Measurements from ENCODE around the gene ATG13. TPM values are rescaled to one million over a fixed set of nuclear protein-coding genes. Genes with fewer than 3 reads are reported as not detected.

ATG13 gene
- total RNA-seq, 2 experiments from 2014 or later, result 95.7 to 102 TPM

- peaks cover 71% of the 10 kb centered on the region for H3K36me3 ChIP-seq (ENCODE audit: insufficient read depth, low read length)
- H3K4me3 ChIP-seq (ENCODE audit: low read length), result no peak overlapping the region
- Mint-ChIP-seq H3K4me1 (ENCODE audit: low read depth) (no peaks in the 10 kb centered on the region), H3K27me3 (no peaks in the 10 kb centered on the region), H3K4me3 (no peak overlapping the region), H3K9me3 (no peaks in the 10 kb centered on the region), H3K36me3 (ENCODE audit: low read depth) (peaks cover 82% of the 10 kb centered on the region), H3K27ac (no peak overlapping the region)
- H3K27me3 ChIP-seq (ENCODE audit: control insufficient read depth in 1 of 2, insufficient read depth in 2 of 2, low read length in 2 of 2), result no peaks in the 10 kb centered on the region
- no peak for TF ChIP-seq CTCF (IDR thresholded peaks at IDR 0.05)
- ATAC-seq (ENCODE audit: poor library complexity) (no peak), DNase-seq (no peak)
- ChIA-PET POLR2A (no interaction called here), CTCF (interaction anchor here (1.2 kb wide), 1 partner anchor 14 kb away, joined by 7 read pairs; no protein-coding TSS in a partner anchor)
- H3K27ac ChIP-seq (ENCODE audit: low read depth in 1 of 2, low read length in 2 of 2), result no peak overlapping the region
- intact Hi-C loops (cut with DNase I, micrococcal nuclease), result no loop called here
- H3K9me3 ChIP-seq (ENCODE audit: control insufficient read depth in 1 of 2, insufficient read depth in 1 of 2, low read length in 2 of 2), result no peaks in the 10 kb centered on the region
- H3K4me1 ChIP-seq (ENCODE audit: insufficient read depth, low read length), result no peaks in the 10 kb centered on the region
Measured at GRCh38 chr11:46657186-46657585, 39.8 kb downstream of the ATG13 start.

DNA sequence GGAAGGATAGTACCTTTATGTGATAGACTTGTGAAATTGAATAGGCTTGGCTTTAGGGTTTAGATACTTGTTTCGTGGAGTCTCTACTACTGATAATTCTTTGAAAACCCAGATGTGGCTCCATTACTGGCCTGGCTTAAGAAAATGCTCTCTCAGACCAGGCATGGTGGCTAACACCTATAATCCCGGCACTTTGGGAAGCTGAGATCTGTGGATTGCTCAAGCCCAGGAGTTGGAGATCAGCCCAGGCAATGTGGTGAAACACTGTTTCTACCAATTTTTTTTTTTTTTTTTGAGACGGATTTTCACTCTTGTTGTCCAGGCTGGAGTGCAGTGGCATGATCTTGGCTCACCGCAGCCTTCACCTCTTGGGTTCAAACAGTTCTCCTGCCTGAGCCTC is 40.9 kb downstream of the ATG13 start:
- POLR2A ChIA-PET, result no interaction called here
- no peak for TF ChIP-seq CTCF (IDR thresholded peaks at IDR 0.05)

GRCh38 chr11:46659908-46660307 is 42.6 kb downstream of the ATG13 start:
- Histone ChIP-seq H3K4me1 (ENCODE audit: insufficient read depth, low read length) (no peaks in the 10 kb centered on the region), H3K27ac (ENCODE audit: low read depth in 1 of 2, low read length in 2 of 2) (no peak overlapping the region), H3K36me3 (ENCODE audit: insufficient read depth, low read length) (peaks cover 78% of the 10 kb centered on the region), H3K27me3 (ENCODE audit: control insufficient read depth in 1 of 2, insufficient read depth in 2 of 2, low read length in 2 of 2) (no peaks in the 10 kb centered on the region), H3K4me3 (ENCODE audit: low read length) (no peak overlapping the region), H3K9me3 (ENCODE audit: control insufficient read depth in 1 of 2, insufficient read depth in 1 of 2, low read length in 2 of 2) (no peaks in the 10 kb centered on the region)
- Mint-ChIP-seq H3K9me3 (no peaks in the 10 kb centered on the region), H3K27ac (peak overlapping the region; percentile 24), H3K27me3 (no peaks in the 10 kb centered on the region), H3K36me3 (ENCODE audit: low read depth) (peaks cover 89% of the 10 kb centered on the region), H3K4me3 (no peak overlapping the region), H3K4me1 (ENCODE audit: low read depth) (no peaks in the 10 kb centered on the region)
- DNase-seq, result no peak
- ChIA-PET CTCF (interaction anchor here (0.6 kb wide), 1 partner anchor 101 kb away, joined by 3 read pairs; no protein-coding TSS in a partner anchor), POLR2A (no interaction called here)
- ATAC-seq (ENCODE audit: poor library complexity), result no peak
- intact Hi-C loops (cut with DNase I, micrococcal nuclease), result no loop called here
- no peak for TF ChIP-seq CTCF (IDR thresholded peaks at IDR 0.05)

More for the DNA sequence above, 40.9 kb downstream of the ATG13 start:
- Histone ChIP-seq H3K27ac (ENCODE audit: low read depth in 1 of 2, low read length in 2 of 2) (no peak overlapping the region), H3K9me3 (ENCODE audit: control insufficient read depth in 1 of 2, insufficient read depth in 1 of 2, low read length in 2 of 2) (no peaks in the 10 kb centered on the region), H3K36me3 (ENCODE audit: insufficient read depth, low read length) (peaks cover 73% of the 10 kb centered on the region), H3K4me3 (ENCODE audit: low read length) (no peak overlapping the region), H3K27me3 (ENCODE audit: control insufficient read depth in 1 of 2, insufficient read depth in 2 of 2, low read length in 2 of 2) (no peaks in the 10 kb centered on the region), H3K4me1 (ENCODE audit: insufficient read depth, low read length) (no peaks in the 10 kb centered on the region)
- no peaks in the 10 kb centered on the region for H3K27me3 Mint-ChIP-seq
- no peak overlapping the region for H3K4me3 Mint-ChIP-seq
- intact Hi-C loops (cut with DNase I, micrococcal nuclease), result no loop called here
- no peak overlapping the region for H3K27ac Mint-ChIP-seq
- no peak for DNase-seq
- no peaks in the 10 kb centered on the region for H3K9me3 Mint-ChIP-seq
- H3K4me1 Mint-ChIP-seq (ENCODE audit: low read depth), result no peaks in the 10 kb centered on the region
- peaks cover 81% of the 10 kb centered on the region for H3K36me3 Mint-ChIP-seq (ENCODE audit: low read depth)
- CTCF ChIA-PET, result no interaction called here
- ATAC-seq (ENCODE audit: poor library complexity), result no peak

Data from CD4-positive, alpha-beta T cell (primary cell).